ENCODE measurements around the gene PTGER2. TPM values are rescaled to one million over a fixed set of nuclear protein-coding genes. Genes with fewer than 3 reads are reported as not detected.

PTGER2 gene
- total and polyA plus RNA-seq, 11 donors: 0.15 to 4.1 (median 0.60) TPM

GRCh38 chr14:52329678-52330369 is 15.7 kb downstream of the PTGER2 start:
- no peak overlapping the region for H3K4me3 ChIP-seq
- ATAC-seq (no peak), DNase-seq (no peak)
- H3K27ac ChIP-seq: no peak overlapping the region
- no peaks in the 10 kb centered on the region for H3K36me3 ChIP-seq
- H3K4me1 ChIP-seq: peaks cover 0 to 45% (median 0%) of the 10 kb centered on the region in 12 donors
- no peaks in the 10 kb centered on the region for H3K27me3 ChIP-seq
- intact Hi-C loops (cut with DNase I): no loop called here
- 68 to 79% (median 75%) methylated on average over 6 of the region's 6 CpGs for WGBS, 4 donors
- TF ChIP-seq, protein P1, sequence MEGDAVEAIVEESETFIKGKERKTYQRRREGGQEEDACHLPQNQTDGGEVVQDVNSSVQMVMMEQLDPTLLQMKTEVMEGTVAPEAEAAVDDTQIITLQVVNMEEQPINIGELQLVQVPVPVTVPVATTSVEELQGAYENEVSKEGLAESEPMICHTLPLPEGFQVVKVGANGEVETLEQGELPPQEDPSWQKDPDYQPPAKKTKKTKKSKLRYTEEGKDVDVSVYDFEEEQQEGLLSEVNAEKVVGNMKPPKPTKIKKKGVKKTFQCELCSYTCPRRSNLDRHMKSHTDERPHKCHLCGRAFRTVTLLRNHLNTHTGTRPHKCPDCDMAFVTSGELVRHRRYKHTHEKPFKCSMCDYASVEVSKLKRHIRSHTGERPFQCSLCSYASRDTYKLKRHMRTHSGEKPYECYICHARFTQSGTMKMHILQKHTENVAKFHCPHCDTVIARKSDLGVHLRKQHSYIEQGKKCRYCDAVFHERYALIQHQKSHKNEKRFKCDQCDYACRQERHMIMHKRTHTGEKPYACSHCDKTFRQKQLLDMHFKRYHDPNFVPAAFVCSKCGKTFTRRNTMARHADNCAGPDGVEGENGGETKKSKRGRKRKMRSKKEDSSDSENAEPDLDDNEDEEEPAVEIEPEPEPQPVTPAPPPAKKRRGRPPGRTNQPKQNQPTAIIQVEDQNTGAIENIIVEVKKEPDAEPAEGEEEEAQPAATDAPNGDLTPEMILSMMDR (IDR thresholded peaks at IDR 0.05): no peak
- TF ChIP-seq POLR2A (IDR thresholded peaks at IDR 0.05): no peak
- H3K9me3 ChIP-seq: no peaks in the 10 kb centered on the region

- intact Hi-C loops (cut with DNase I): no loop called here
- Histone ChIP-seq H3K4me3 (no peak overlapping the region), H3K36me3 (no peaks in the 10 kb centered on the region), H3K9me3 (no peaks in the 10 kb centered on the region), H3K27ac (no peak overlapping the region), H3K27me3 (no peaks in the 10 kb centered on the region), H3K4me1 (peaks cover 0 to 21% (median 0%) of the 10 kb centered on the region in 12 donors)
- no peak for TF ChIP-seq POLR2A (IDR thresholded peaks at IDR 0.05)
- TF ChIP-seq, protein P1 (IDR thresholded peaks at IDR 0.05): no peak
- DNase-seq: no peak
- no peak for ATAC-seq
- WGBS, 4 donors: 92 to 95% (median 94%) methylated on average over 3 of the region's 3 CpGs
Measured at GRCh38 chr14:52332269-52332668, 18.2 kb downstream of the PTGER2 start.

- no peak for ATAC-seq
- DNase-seq: no peak
- 31 to 53% (median 37%) methylated on average over 5 of the region's 5 CpGs for WGBS, 4 donors
- Histone ChIP-seq H3K27me3 (no peaks in the 10 kb centered on the region), H3K27ac (no peak overlapping the region), H3K4me3 (no peak overlapping the region), H3K9me3 (no peaks in the 10 kb centered on the region), H3K36me3 (no peaks in the 10 kb centered on the region), H3K4me1 (peaks cover 0 to 17% (median 0%) of the 10 kb centered on the region in 12 donors)
- TF ChIP-seq, protein P1 (IDR thresholded peaks at IDR 0.05): no peak
- TF ChIP-seq POLR2A (IDR thresholded peaks at IDR 0.05): no peak
- intact Hi-C loops (cut with DNase I): no loop called here
Measured at GRCh38 chr14:52333108-52333507, 19.0 kb downstream of the PTGER2 start.

DNA sequence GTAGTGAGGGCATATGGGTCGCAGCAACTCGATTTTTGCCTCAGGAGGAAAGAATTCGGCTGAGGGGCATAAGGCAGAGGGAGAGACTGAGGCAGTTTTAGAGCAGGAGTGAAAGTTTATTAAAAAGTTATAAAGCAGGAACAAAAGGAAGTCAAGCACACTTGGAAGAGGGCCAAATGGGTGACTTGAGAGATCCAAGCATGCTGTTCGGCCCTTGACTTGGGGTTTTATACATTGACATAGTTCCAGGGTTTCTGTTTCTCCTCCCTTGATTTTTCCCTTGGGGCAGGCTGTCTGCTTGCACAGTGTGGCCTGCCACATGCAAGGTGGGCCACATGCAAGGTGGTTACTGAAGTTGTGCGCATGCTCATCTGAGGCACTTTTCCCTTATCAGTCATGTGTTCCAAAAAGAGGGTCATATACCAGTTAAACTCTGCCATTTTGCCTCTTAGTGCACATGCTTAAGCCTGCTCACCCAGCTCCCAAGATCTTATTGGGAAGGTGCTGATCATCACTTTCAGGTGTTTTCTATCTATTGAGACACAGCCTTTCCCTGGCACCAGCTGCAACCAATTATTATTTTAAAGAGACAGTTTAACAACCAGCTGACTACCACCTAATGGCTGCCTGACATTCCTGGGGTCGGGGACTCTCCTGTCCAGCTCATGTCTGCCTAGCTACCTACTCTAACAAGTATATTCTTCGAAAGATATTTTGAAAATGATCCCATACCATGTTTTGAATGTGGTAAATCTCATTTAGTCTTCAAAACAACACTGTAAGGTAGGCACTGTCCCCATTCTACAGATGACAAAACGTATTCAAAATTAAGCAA is 19.9 kb downstream of the PTGER2 start:
- intact Hi-C loops (cut with DNase I): no loop called here
- no peak overlapping the region for H3K4me3 ChIP-seq
- TF ChIP-seq POLR2A (IDR thresholded peaks at IDR 0.05): no peak
- TF ChIP-seq, protein P1 (IDR thresholded peaks at IDR 0.05): no peak
- peaks cover 0 to 13% (median 0%) of the 10 kb centered on the region in 12 donors for H3K4me1 ChIP-seq
- H3K27ac ChIP-seq: no peak overlapping the region
- DNase-seq (no peak), ATAC-seq (no peak)
- no peaks in the 10 kb centered on the region for H3K9me3 ChIP-seq
- H3K27me3 ChIP-seq: no peaks in the 10 kb centered on the region
- H3K36me3 ChIP-seq: no peaks in the 10 kb centered on the region
- 77 to 81% (median 78%) methylated on average over 8 of the region's 8 CpGs for WGBS, 4 donors
